HS-5 (cell line): Measurements from ENCODE around the gene PHACTR2.
"Not testable (repeated sequence)": the region's sequence is repeated elsewhere in the genome, so short reads cannot be mapped to it uniquely, and the experiment has no call there.

Experiments
- DNase-seq: peaks from one replicate; pipeline ENCODE4 v3.0.0-alpha.2; 2012; ENCODE audit warnings: low read depth

The PHACTR2 gene

GRCh38 chr6:143807103-143807772 lies 129.5 kb downstream of the PHACTR2 start:
- DNase-seq: no peak

GRCh38 chr6:143810745-143811144 lies 133.0 kb downstream of the PHACTR2 start:
- DNase-seq: no peak

- DNase-seq: no peak
These were observed 133.9 kb downstream of the PHACTR2 start for GRCh38 chr6:143811501-143812157.

GRCh38 chr6:143817621-143818020 lies 139.9 kb downstream of the PHACTR2 start:
- DNase-seq: no peak

- DNase-seq: no peak
These were observed 143.6 kb downstream of the PHACTR2 start for GRCh38 chr6:143821359-143821758.

- DNase-seq: no peak
These were observed 144.8 kb downstream of the PHACTR2 start for GRCh38 chr6:143822584-143823024.

- DNase-seq: no peak
These were observed 145.8 kb downstream of the PHACTR2 start for GRCh38 chr6:143823548-143823947.

- DNase-seq: no peak
These were observed 150.8 kb downstream of the PHACTR2 start for GRCh38 chr6:143828572-143828971.

- DNase-seq: no peak
These were observed 158.4 kb downstream of the PHACTR2 start for GRCh38 chr6:143836150-143836549.

- DNase-seq: no peak
These were observed 160.6 kb downstream of the PHACTR2 start for GRCh38 chr6:143838395-143838794.

- no peak for DNase-seq
These were observed 161.4 kb downstream of the PHACTR2 start for GRCh38 chr6:143839196-143839595.

- no peak for DNase-seq
These were observed 163.0 kb downstream of the PHACTR2 start for GRCh38 chr6:143840595-143841265.

GRCh38 chr6:143842461-143842901 lies 164.7 kb downstream of the PHACTR2 start:
- DNase-seq: no peak

- peak; percentile 71 for DNase-seq
These were observed 165.3 kb downstream of the PHACTR2 start, which contains the start of gene LTV1 for GRCh38 chr6:143842902-143843676. LTV1 (plus strand) TSS chr6:143843338; CDS start chr6:143843478, 140 bp downstream.

- no peak for DNase-seq
These were observed 165.9 kb downstream of the PHACTR2 start for GRCh38 chr6:143843677-143843999.

GRCh38 chr6:143844006-143844405 lies 166.2 kb downstream of the PHACTR2 start:
- no peak for DNase-seq

- DNase-seq: no peak
These were observed 167.3 kb downstream of the PHACTR2 start for GRCh38 chr6:143845033-143845432.

- not testable (repeated sequence) for DNase-seq
These were observed 173.9 kb downstream of the PHACTR2 start for GRCh38 chr6:143851706-143852105.

GRCh38 chr6:143855057-143855456 lies 177.3 kb downstream of the PHACTR2 start:
- not testable (repeated sequence) for DNase-seq

GRCh38 chr6:143856762-143857161 lies 179.0 kb downstream of the PHACTR2 start:
- not testable (repeated sequence) for DNase-seq

- no peak for DNase-seq
These were observed 179.9 kb downstream of the PHACTR2 start for GRCh38 chr6:143857651-143858050.
